ENCODE results near the gene NOMO2. TPM values are rescaled to one million over a fixed set of nuclear protein-coding genes. Genes with fewer than 3 reads are reported as not detected.
"Not testable (repeated sequence)": the region's sequence is repeated elsewhere in the genome, so short reads cannot be mapped to it uniquely, and the experiment has no call there.

NOMO2 gene
- total RNA-seq, 2 donors from 2014 or later: 121 to 141 TPM

- H3K27ac Mint-ChIP-seq: not testable (repeated sequence)
- peak; percentile 68 for TF ChIP-seq CTCF (conservative IDR thresholded peaks at IDR 0.05)
Measured at GRCh38 chr16:18591908-18592307, 30.0 kb upstream of the NOMO2 start.

GRCh38 chr16:18591441-18591840 is 29.5 kb upstream of the NOMO2 start:
- not testable (repeated sequence) for H3K4me3 Mint-ChIP-seq; H3K4me1 Mint-ChIP-seq; H3K9ac ChIP-seq (ENCODE audit: extremely low read depth, low read length, poor library complexity, severe bottlenecking); H3K9me3 Mint-ChIP-seq; H3K27ac Mint-ChIP-seq; H3K36me3 ChIP-seq (ENCODE audit: control insufficient read depth, insufficient read depth, low read length); H3K27me3 Mint-ChIP-seq (ENCODE audit: insufficient read depth); H3K36me3 Mint-ChIP-seq (ENCODE audit: low read depth); H3K4me3 ChIP-seq (ENCODE audit: low read length); H3K4me1 ChIP-seq (ENCODE audit: control insufficient read depth, insufficient read depth, low read length); H3K27ac ChIP-seq (ENCODE audit: low read depth, low read length); H3K9me3 ChIP-seq (ENCODE audit: control insufficient read depth, low read length); H3K27me3 ChIP-seq (ENCODE audit: control insufficient read depth, insufficient read depth, low read length, poor library complexity, severe bottlenecking); DNase-seq

More at GRCh38 chr16:18591908-18592307, 30.0 kb upstream of the NOMO2 start:
- not testable (repeated sequence) for H3K27me3 Mint-ChIP-seq (ENCODE audit: insufficient read depth); H3K4me1 ChIP-seq (ENCODE audit: control insufficient read depth, insufficient read depth, low read length); H3K4me1 Mint-ChIP-seq; H3K9me3 Mint-ChIP-seq; H3K9me3 ChIP-seq (ENCODE audit: control insufficient read depth, low read length); H3K9ac ChIP-seq (ENCODE audit: extremely low read depth, low read length, poor library complexity, severe bottlenecking); H3K36me3 Mint-ChIP-seq (ENCODE audit: low read depth); H3K36me3 ChIP-seq (ENCODE audit: control insufficient read depth, insufficient read depth, low read length); H3K4me3 Mint-ChIP-seq; H3K27ac ChIP-seq (ENCODE audit: low read depth, low read length); H3K4me3 ChIP-seq (ENCODE audit: low read length); H3K27me3 ChIP-seq (ENCODE audit: control insufficient read depth, insufficient read depth, low read length, poor library complexity, severe bottlenecking)
- DNase-seq: peak; percentile 83
- WGBS, 2 experiments (ENCODE audit: insufficient coverage in 1 of 2, insufficient read length in 1 of 2): 57% methylated on average over 4 of the region's 4 CpGs; no CpG with 5 or more reads in 1 of the 2 experiments

- H3K9ac ChIP-seq (ENCODE audit: extremely low read depth, low read length, poor library complexity, severe bottlenecking); H3K9me3 ChIP-seq (ENCODE audit: control insufficient read depth, low read length); H3K4me1 ChIP-seq (ENCODE audit: control insufficient read depth, insufficient read depth, low read length); H3K36me3 Mint-ChIP-seq (ENCODE audit: low read depth); H3K4me3 Mint-ChIP-seq; DNase-seq; H3K27me3 ChIP-seq (ENCODE audit: control insufficient read depth, insufficient read depth, low read length, poor library complexity, severe bottlenecking); H3K4me1 Mint-ChIP-seq; H3K27ac ChIP-seq (ENCODE audit: low read depth, low read length); H3K27ac Mint-ChIP-seq; H3K4me3 ChIP-seq (ENCODE audit: low read length); H3K9me3 Mint-ChIP-seq; H3K36me3 ChIP-seq (ENCODE audit: control insufficient read depth, insufficient read depth, low read length); H3K27me3 Mint-ChIP-seq (ENCODE audit: insufficient read depth): not testable (repeated sequence)
- 95% methylated on average over 4 of the region's 10 CpGs; no CpG with 5 or more reads in 1 of the 2 experiments for WGBS, 2 experiments (ENCODE audit: insufficient coverage in 1 of 2, insufficient read length in 1 of 2)
Measured at GRCh38 chr16:18589806-18590205, 27.9 kb upstream of the NOMO2 start.

- not testable (repeated sequence) for H3K9me3 Mint-ChIP-seq; H3K9me3 ChIP-seq (ENCODE audit: control insufficient read depth, low read length); H3K4me1 Mint-ChIP-seq; H3K36me3 Mint-ChIP-seq (ENCODE audit: low read depth); H3K27ac ChIP-seq (ENCODE audit: low read depth, low read length); H3K36me3 ChIP-seq (ENCODE audit: control insufficient read depth, insufficient read depth, low read length); H3K9ac ChIP-seq (ENCODE audit: extremely low read depth, low read length, poor library complexity, severe bottlenecking); H3K27ac Mint-ChIP-seq; H3K27me3 Mint-ChIP-seq (ENCODE audit: insufficient read depth); H3K4me3 Mint-ChIP-seq; DNase-seq; H3K4me3 ChIP-seq (ENCODE audit: low read length); H3K27me3 ChIP-seq (ENCODE audit: control insufficient read depth, insufficient read depth, low read length, poor library complexity, severe bottlenecking); H3K4me1 ChIP-seq (ENCODE audit: control insufficient read depth, insufficient read depth, low read length)
- WGBS, 2 experiments (ENCODE audit: insufficient coverage in 1 of 2, insufficient read length in 1 of 2): 81% methylated on average over 3 of the region's 5 CpGs; no CpG with 5 or more reads in 1 of the 2 experiments
Measured at GRCh38 chr16:18586560-18587540, 25.0 kb upstream of the NOMO2 start.

GRCh38 chr16:18585789-18586188 is 23.9 kb upstream of the NOMO2 start:
- H3K27me3 ChIP-seq (ENCODE audit: control insufficient read depth, insufficient read depth, low read length, poor library complexity, severe bottlenecking); H3K4me1 ChIP-seq (ENCODE audit: control insufficient read depth, insufficient read depth, low read length); H3K9me3 Mint-ChIP-seq; H3K36me3 ChIP-seq (ENCODE audit: control insufficient read depth, insufficient read depth, low read length); H3K27ac ChIP-seq (ENCODE audit: low read depth, low read length); H3K9me3 ChIP-seq (ENCODE audit: control insufficient read depth, low read length); H3K4me1 Mint-ChIP-seq; H3K27ac Mint-ChIP-seq; H3K4me3 Mint-ChIP-seq; H3K27me3 Mint-ChIP-seq (ENCODE audit: insufficient read depth); H3K36me3 Mint-ChIP-seq (ENCODE audit: low read depth); DNase-seq; H3K9ac ChIP-seq (ENCODE audit: extremely low read depth, low read length, poor library complexity, severe bottlenecking); H3K4me3 ChIP-seq (ENCODE audit: low read length): not testable (repeated sequence)
- 95 to 99% methylated on average over 8 to 9 of the region's 10 CpGs for WGBS, 2 experiments (ENCODE audit: insufficient coverage in 1 of 2, insufficient read length in 1 of 2)

Measured in endodermal cell (in vitro differentiated cells).